GM12878 (cell line): Measurements from ENCODE around the gene ADCY2. TPM values are rescaled to one million over a fixed set of nuclear protein-coding genes. Genes with fewer than 3 reads are reported as not detected.

Experiments used
- ATAC-seq: fragments of 200-7000 bp; cut with Tn5 transposase; 3 replicates; pipeline ENCODE4 v1.9.1; 2020; ENCODE audit warnings: mild to moderate bottlenecking, moderate library complexity
- BruUV-seq: library from RNA; stranded (reverse); fragments of 400-500 nt; replicated peaks from 2 replicates; lab custom pipeline; 2021; lab: Mats Ljungman, UMichigan
- CTCF ChIA-PET: fragments of 300-600 bp; sonication (Branson Sonifier 250); formaldehyde crosslinking; extraction: SDS; loops from one replicate; lab custom pipeline; 2021; ENCODE audit warnings: inconsistent platforms; lab: Yijun Ruan, JAX
- POLR2A ChIA-PET: fragments of 350-600 bp; formaldehyde crosslinking; extraction: SDS; loops from one replicate; lab custom pipeline; 2021; ENCODE audit warnings: inconsistent platforms; lab: Charles Lee
- RAD21 ChIA-PET: fragments of 300-600 bp; sonication (Branson Sonifier 250); formaldehyde crosslinking; loops from one replicate; lab custom pipeline; 2023; ENCODE audit warnings: antibody characterized with exemption; ENCODE audit not compliant: unreplicated experiment; lab: Charles Lee
- SMC1A ChIA-PET: fragments of 300-600 bp; sonication (Branson Sonifier 250); formaldehyde crosslinking; loops from one replicate; lab custom pipeline; 2023; ENCODE audit not compliant: unreplicated experiment, uncharacterized antibody; lab: Charles Lee
- DNase-seq: peaks from one replicate; pipeline ENCODE4 v3.0.0-alpha.2; 2011; ENCODE audit warnings: low read depth, low spot score
- FAIRE-seq: peaks from 3 replicates; lab custom pipeline; 2011; peaks lifted over from hg19 to GRCh38; lab: Jason Lieb, UNC
- H2AFZ ChIP-seq: 2 replicates; pipeline ENCODE4 v1.6.0; 2011; ENCODE audit warnings: low read depth, low read length, control low read depth; ENCODE audit not compliant: control insufficient read depth
- H3K27ac ChIP-seq: 2 replicates; pipeline ENCODE4 v1.5.1; 2011; ENCODE audit warnings: control low read depth; ENCODE audit not compliant: control insufficient read depth, insufficient read depth
- H3K27me3 ChIP-seq, 2 experiments: replicated peaks in 1 of 2; 2 replicates each; pipeline versions ENCODE4 v1.6.0 to v1.6.1; 2011; ENCODE audit warnings: low read length in 1 of 2; ENCODE audit not compliant: control insufficient read depth in 2 of 2, insufficient read depth in 2 of 2
- H3K36me3 ChIP-seq, 2 experiments: 2 replicates each; pipeline ENCODE4 v1.5.1; 2011; ENCODE audit warnings: low read length in 1 of 2; ENCODE audit not compliant: control insufficient read depth in 2 of 2, insufficient read depth in 2 of 2
- H3K4me1 ChIP-seq: 2 replicates; pipeline ENCODE4 v1.6.1; 2011; ENCODE audit warnings: mild to moderate bottlenecking, low read length, moderate library complexity, mixed read lengths; ENCODE audit not compliant: control insufficient read depth, insufficient read depth
- H3K4me2 ChIP-seq: 2 replicates; pipeline ENCODE4 v1.6.0; 2011; ENCODE audit warnings: control low read depth; ENCODE audit not compliant: control insufficient read depth, insufficient read depth
- H3K4me3 ChIP-seq: fragments of 200-600 bp; sonication (generic); 2 replicates; pipeline ENCODE4 v1.5.1; 2016
- H3K79me2 ChIP-seq: 2 replicates; pipeline ENCODE4 v1.6.0; 2011; ENCODE audit warnings: low read length; ENCODE audit not compliant: control insufficient read depth, insufficient read depth
- H3K9ac ChIP-seq: 2 replicates; pipeline ENCODE4 v1.8.0; 2011; ENCODE audit warnings: low read length, control low read depth, mixed read lengths; ENCODE audit not compliant: control insufficient read depth, insufficient read depth
- H3K9me3 ChIP-seq: replicated peaks from 3 replicates; pipeline ENCODE4 v1.5.1; 2011; ENCODE audit warnings: mild to moderate bottlenecking, low read length; ENCODE audit not compliant: control insufficient read depth, insufficient read depth
- H4K20me1 ChIP-seq: 2 replicates; pipeline ENCODE4 v1.6.0; 2011; ENCODE audit not compliant: control insufficient read depth, insufficient read depth
- ZBTB4 ChIP-seq: fragments of 450-650 bp; formaldehyde crosslinking; IDR thresholded peaks from 2 replicates; pipeline ENCODE4 v1.4.0; 2022; ENCODE audit warnings: mild to moderate bottlenecking, moderate library complexity
- in situ Hi-C: fragments of 300-500 bp; cut with MboI; formaldehyde crosslinking; loops from 9 replicates; pipeline ENCODE4 v1.14.3; 2018; ENCODE audit warnings: mixed read lengths
- intact Hi-C: fragments of 100-400 bp; cut with micrococcal nuclease; formaldehyde crosslinking; loops from one replicate; pipeline ENCODE4 v1.14.2; 2022; ENCODE audit not compliant: unreplicated experiment
- polyA plus RNA-seq, 11 experiments: library from polyadenylated mRNA; depleted of rRNA in 4 of 11; unstranded in 6 of 11; stranded (reverse) in 5 of 11; fragments of >200 nt; fragmentation: Nextera tagmentation in 4 of 11; fragmentation: Illumina TruSeq in 1 of 11; extraction: Ambion mirVana in 4 of 11; extraction: Trizol in 1 of 11; gene quantifications; 1 replicate in 1 of 11; 2 replicates in 10 of 11; pipeline versions ENCODE4 v1.2.1 to v1.2.3, GENCODE V29; 2011 to 2016; ENCODE audit warnings: inconsistent platforms in 2 of 11, missing spikeins in 2 of 11, low read depth in 1 of 11
- total RNA-seq, 4 experiments: library from RNA; depleted of rRNA in 3 of 4; stranded (reverse); fragments of >200 nt in 3 of 4; fragmentation: Illumina TruSeq in 1 of 4; extraction: Trizol in 1 of 4; gene quantifications; 2 replicates each; pipeline versions ENCODE4 v1.2.1 to v1.2.3, GENCODE V29; 2013 to 2021
- TF ChIP-seq, protein P1 (sequence below): fragments of 450-650 bp; IDR thresholded peaks from 2 replicates; pipeline ENCODE4 v1.6.1; 2018; ENCODE audit warnings: borderline replicate concordance, mild to moderate bottlenecking; ENCODE audit not compliant: partially characterized antibody
- TF ChIP-seq, protein P2 (sequence below): fragments of 450-650 bp; IDR thresholded peaks from 2 replicates; pipeline ENCODE4 v1.6.1; 2014; ENCODE audit warnings: mild to moderate bottlenecking
- TF ChIP-seq, protein P3 (sequence below): IDR thresholded peaks from 2 replicates; pipeline ENCODE4 v1.6.1; 2011; ENCODE audit warnings: borderline replicate concordance, low read depth, mild to moderate bottlenecking, moderate library complexity, mixed read lengths, low read length; ENCODE audit not compliant: insufficient read depth; ENCODE audit errors: extremely low read length

The ADCY2 gene
- total and polyA plus RNA-seq, 10 of the 15 experiments (the other 5 are each of a cell fraction or from before 2014, with no cell fraction given) = 0.07 to 0.26 TPM; not detected in 8

- no peak overlapping the region for H2AFZ ChIP-seq
- no peak for FAIRE-seq
- H3K4me1 ChIP-seq = no peaks in the 10 kb centered on the region
- in situ Hi-C loops = no loop called here
- ATAC-seq = no peak
- no peaks in the 10 kb centered on the region for H3K27me3 ChIP-seq
- H3K9me3 ChIP-seq = no peaks in the 10 kb centered on the region
- intact Hi-C loops = no loop called here
- no peak overlapping the region for H3K4me3 ChIP-seq
- TF ChIP-seq, protein P1, sequence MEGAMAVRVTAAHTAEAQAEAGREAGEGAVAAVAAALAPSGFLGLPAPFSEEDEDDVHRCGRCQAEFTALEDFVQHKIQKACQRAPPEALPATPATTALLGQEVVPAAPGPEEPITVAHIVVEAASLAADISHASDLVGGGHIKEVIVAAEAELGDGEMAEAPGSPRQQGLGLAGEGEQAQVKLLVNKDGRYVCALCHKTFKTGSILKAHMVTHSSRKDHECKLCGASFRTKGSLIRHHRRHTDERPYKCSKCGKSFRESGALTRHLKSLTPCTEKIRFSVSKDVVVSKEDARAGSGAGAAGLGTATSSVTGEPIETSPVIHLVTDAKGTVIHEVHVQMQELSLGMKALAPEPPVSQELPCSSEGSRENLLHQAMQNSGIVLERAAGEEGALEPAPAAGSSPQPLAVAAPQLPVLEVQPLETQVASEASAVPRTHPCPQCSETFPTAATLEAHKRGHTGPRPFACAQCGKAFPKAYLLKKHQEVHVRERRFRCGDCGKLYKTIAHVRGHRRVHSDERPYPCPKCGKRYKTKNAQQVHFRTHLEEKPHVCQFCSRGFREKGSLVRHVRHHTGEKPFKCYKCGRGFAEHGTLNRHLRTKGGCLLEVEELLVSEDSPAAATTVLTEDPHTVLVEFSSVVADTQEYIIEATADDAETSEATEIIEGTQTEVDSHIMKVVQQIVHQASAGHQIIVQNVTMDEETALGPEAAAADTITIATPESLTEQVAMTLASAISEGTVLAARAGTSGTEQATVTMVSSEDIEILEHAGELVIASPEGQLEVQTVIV = no peak
- TF ChIP-seq, protein P2, sequence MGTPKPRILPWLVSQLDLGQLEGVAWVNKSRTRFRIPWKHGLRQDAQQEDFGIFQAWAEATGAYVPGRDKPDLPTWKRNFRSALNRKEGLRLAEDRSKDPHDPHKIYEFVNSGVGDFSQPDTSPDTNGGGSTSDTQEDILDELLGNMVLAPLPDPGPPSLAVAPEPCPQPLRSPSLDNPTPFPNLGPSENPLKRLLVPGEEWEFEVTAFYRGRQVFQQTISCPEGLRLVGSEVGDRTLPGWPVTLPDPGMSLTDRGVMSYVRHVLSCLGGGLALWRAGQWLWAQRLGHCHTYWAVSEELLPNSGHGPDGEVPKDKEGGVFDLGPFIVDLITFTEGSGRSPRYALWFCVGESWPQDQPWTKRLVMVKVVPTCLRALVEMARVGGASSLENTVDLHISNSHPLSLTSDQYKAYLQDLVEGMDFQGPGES = no peak
- TF ChIP-seq, protein P3, sequence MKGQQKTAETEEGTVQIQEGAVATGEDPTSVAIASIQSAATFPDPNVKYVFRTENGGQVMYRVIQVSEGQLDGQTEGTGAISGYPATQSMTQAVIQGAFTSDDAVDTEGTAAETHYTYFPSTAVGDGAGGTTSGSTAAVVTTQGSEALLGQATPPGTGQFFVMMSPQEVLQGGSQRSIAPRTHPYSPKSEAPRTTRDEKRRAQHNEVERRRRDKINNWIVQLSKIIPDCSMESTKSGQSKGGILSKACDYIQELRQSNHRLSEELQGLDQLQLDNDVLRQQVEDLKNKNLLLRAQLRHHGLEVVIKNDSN = no peak
- no peak for TF ChIP-seq ZBTB4 (CRISPR knock-in tag)
- H3K79me2 ChIP-seq = no peaks in the 10 kb centered on the region
- BruUV-seq = no TSS peak
- SMC1A ChIA-PET = no interaction called here
- POLR2A ChIA-PET = no interaction called here
- no peak overlapping the region for H3K9ac ChIP-seq
- no peak for DNase-seq
- H4K20me1 ChIP-seq = no peaks in the 10 kb centered on the region
- H3K27ac ChIP-seq = no peak overlapping the region
- no peaks in the 10 kb centered on the region for H3K36me3 ChIP-seq
- H3K4me2 ChIP-seq = no peak overlapping the region
- RAD21 ChIA-PET = no interaction called here
- CTCF ChIA-PET = no interaction called here
These were observed 272.7 kb downstream of the ADCY2 start for GRCh38 chr5:7668627-7669026.
